COR-L47 (cell line): Measurements from ENCODE around the gene CDKN2B-AS1.

Source experiments
- DNase-seq: peaks from one replicate; lab custom pipeline; 2025; lab: John Stamatoyannopoulos, UW

The CDKN2B-AS1 gene

DNA sequence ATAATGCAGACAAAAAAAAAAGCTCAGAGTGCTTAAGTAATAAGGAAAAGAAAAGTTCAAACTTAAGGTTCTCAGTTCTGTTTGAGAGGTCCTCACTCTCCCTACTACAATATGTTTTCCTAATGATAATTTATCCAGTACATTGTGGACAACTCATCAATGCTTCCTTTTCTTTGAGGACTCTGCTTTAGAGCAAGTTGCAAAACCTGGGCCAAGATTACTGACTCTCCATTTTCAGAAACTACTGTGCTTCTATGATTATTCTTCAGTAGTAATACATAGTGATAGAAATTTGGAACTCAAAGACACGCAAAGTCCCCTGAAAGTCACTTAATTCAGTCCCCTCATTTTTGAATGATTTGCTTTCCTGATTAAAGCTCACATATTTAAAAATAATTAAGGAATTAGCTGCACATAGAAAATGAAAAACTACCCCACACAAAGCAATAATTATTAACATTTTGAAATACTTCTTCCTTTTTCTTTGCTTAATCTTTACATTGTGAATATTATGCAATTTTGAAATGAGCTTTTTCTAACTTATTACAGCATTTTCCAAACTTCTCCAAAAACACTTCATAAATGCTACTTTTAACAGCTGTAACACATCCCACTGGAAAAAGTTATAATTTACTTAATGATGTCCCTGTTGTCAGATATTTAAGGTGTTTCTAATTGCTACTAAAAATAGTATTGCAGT is 11.6 kb upstream of the CDKN2B-AS1 start:
- DNase-seq, result no peak

DNA sequence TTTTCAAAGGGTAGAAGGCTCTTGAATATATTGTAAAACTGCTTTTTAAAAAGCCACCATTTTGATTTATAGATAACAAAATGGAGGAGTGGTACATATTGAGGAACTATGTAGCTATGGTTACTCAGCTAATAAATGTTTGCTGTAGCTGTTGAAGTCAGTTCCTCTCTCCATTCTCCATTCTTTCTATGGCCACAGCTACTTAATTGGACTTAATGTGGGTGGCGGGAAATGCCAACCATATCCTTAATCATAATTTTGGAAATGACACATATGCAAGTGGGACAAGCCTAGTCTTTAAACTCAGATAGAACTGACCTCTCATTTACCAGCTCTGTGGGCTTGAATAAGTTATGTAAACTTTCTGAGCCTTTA is 11.0 kb upstream of the CDKN2B-AS1 start:
- DNase-seq, result no peak

DNA sequence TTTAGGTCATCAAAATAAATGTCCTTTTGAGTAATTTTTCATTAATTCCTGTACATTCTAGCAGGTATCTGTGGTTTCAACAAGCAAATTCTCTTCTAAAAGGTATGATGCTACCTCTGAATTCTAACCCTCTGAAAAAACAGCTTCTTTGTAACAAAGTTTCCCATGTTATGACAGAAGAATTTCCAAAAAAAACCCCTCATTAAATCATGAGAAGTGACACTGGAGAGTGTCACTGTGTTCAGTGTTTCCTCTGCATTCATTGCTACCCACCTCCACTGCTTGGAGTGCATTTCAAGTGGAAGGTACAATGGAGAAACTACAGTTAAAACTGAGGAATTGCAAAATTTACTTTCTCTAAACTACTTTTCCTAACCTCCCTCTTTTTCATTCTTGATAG is 10.5 kb upstream of the CDKN2B-AS1 start:
- DNase-seq, result no peak

DNA sequence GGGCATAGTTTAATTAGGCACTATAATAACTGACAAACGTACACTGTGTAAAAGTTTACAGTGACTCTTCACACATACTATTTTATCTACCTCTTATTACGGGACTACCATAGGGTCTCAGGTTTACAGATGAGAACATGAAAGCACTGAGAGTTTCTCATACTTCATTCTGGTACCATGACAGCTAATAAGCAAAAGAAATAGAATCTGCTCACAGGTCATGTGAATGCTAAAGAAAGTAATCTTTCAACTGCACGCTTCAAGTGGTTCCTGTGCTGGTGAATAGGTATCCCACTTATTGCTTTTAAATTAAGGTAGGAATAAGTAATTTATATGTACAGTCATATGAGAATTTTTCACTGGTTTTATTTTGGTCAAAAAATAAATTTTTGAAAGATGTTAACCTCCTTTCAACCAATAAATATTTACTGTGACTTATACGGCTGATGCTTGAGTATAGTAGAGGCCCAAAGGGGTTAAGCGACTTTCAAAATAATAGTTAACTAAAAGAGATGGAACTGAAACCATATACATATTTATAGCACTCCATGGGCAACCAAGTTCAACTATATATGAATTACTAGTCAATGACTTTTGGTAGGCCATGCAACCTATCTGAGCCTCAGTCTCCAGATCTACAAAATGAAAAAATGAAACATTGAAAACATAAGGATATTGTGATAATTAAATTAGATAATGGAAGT is 8.5 kb upstream of the CDKN2B-AS1 start:
- no peak for DNase-seq

GRCh38 chr9:21988056-21988990 is 6.3 kb upstream of the CDKN2B-AS1 start:
- DNase-seq, result no peak

DNA sequence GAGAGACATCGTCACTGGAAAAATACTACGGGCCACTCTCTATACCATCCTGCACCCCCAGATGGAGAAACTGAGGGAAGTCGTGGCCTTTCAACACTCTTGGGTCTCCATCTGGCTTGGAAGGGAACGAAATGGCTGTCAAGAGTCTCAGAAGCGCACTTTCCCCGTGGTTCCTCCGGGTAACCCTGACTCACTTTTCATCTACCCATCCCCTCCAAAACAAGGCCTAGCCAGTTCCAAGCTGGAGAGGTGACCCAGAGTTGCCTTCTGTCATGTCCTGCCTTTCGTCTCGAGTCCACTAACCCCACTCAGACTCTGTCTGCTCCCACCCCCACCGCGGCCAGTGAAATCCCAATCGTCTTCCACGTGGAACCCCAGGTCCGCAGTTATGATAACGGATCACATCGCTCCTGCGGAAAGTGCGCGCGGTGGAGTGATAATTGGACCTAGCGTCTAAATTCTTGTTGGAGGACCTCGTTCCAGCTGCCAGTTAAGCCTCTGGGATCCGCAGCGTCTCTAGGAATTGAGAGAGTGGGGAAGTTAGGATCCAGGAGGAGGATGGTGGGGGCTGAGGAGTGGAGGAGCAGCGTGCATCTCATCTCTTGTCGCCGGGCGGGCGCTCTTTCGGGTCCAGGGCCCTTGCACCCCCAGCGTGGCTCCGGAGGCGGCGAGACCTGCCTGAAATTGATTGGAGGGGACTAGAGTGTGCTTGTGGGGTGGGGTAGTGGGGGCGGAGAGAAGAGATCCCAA is 5.0 kb upstream of the CDKN2B-AS1 start:
- no peak for DNase-seq

DNA sequence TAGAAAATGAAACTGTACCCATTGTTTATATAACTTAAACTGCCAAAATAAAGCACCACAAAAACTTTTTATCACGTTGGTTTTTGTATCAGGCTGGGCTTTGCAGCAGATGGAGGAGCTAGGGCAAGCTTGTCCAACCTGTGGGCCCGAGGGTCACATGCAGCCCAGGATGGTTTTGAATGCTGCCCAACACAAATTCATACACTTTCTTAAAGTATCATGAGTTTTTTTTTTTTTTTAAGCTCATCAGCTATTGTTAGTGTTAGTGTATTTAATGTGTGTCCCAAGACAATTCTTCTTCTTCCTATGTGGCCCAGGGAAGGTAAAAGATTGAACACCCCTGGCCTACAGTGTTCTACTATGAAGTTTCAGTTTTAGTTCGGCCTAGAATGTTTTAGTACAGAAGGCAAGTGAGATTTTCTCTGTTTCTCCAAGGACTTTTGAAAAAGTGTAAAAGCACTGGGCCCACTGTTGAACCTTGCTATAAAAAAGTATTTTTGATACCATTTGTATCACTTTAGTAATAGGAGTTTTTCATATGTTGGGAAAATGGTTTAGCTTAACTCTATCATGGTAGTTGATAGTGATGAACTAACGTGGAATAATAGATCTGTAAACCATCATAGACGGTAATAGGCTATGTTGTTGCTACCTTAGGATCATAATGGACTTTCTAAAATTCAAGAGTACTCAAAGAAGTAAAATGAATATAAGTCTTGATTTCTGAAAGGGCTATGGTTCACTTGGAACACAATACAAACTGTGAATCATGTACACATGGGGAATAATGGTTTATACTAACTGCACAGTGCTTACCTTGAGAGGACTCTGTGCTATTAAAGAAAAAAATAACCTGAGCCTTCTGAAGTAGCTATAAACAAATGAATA is 3.3 kb upstream of the CDKN2B-AS1 start:
- peak; percentile 15 for DNase-seq

DNA sequence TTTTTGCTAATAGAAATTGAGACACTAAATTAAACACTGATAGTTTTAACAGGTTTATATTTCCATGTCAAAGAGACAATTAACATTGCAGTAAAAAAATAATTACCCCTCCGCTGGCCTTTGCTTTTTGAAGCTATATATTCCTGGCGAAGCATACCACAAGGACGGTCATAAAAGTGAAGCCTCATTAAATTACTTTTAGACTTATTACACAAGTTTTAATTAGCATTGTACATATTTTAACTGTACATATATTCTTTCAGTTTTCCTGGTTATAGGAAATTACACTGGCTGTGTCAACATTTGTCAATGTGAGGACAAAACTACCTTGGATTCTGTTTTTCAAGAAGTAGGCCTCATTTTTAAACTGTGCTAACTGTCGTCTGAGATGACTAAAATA is 1.6 kb upstream of the CDKN2B-AS1 start:
- no peak for DNase-seq

DNA sequence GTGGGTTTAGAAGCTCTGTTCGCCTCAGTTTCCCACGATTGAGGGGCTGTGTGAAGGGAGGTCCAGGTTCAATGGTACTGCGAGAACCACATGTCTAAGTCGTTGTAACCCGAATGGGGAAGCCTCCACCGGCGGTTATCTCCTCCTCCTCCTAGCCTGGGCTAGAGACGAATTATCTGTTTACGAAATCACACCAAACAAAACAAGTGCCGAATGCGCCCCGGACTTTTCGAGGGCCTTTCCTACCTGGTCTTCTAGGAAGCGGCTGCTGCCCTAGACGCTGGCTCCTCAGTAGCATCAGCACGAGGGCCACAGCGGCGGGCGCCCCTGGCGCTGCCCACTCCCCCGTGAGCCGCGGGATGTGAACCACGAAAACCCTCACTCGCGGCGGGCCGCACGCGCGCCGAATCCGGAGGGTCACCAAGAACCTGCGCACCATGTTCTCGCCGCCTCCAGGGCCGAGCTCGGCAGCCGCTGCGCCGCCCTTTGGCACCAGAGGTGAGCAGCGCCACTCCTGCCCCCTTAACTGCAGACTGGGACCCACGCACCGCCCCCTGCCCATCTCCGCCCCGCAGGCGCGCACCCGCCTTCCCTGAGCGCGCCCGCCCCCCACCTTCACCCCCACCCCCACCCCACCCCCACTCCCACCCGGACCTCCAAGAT is 567 bp upstream of the CDKN2B-AS1 start, which contains the start of gene CDKN2A:
CDKN2A (minus strand) TSS at position 500 of the 663 bp plus-strand sequence.
- peak; percentile 63 for DNase-seq

DNA sequence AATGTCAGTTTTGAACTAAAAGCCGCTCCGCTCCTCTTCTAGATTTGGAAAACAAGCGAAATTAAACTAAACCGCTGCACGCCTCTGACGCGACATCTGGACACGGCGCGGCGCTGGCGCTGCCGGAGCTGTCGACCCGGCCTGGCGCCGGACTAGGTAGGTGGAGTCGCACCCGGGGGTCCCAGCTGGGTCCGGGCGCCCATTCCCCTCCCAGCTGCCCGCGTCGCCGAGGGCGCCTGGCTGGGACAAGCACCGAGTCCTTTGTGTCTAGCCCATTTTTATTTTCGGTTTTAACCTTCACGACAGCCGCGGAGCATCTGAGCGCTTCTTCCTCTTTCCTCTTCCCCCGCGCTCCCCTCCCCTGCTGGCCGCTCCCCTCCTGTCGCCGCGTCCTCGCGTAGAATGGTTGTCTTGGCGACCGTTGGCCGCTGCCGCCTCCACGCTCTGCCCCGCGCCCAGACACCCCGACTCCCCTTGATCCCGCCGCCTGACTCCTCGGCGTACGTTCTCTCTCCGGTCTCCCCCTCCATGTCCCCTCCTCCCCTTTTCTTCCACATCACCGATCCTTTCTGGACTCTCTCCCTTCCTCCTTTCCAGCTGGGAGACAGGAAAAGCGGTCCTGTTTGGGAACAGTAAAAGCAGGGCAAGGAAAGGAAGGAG is 545 bp downstream of the CDKN2B-AS1 start:
- DNase-seq, result peak; percentile 82

DNA sequence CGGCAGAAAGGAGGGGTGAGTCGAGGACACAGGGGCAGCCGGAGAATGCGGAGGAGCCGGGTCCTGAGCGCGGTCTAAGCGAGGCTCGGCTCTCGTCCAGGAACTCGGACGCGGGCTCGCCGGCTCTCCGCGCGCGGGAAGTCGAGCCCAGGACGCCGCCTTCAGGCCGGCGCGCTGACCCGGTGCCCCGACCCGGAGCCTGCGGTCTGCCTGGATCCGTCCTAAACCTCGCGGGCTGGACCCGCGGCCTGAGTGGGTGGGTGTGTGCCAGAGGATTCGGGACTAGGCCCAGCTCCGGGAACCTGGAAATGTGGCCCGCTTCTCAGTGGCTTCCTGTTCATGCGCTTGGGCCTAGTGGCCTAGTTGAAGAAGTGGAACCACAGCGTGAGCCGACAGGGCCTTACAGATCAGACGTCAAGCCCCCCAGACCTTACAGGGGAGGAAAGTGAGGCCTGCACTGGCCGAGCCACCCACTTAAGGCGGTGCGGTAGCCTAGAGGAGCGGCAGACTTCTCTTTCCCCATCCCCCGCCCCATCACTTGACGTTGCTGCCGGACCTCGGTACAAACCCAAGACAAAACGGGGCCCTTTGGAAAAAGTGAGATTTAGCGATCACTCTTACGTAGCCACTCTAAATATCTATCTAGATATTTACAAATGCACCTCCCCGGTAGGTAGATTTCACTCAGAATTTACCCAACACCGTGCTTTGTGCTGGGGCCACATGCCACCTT is 1.2 kb downstream of the CDKN2B-AS1 start:
- DNase-seq, result no peak

DNA sequence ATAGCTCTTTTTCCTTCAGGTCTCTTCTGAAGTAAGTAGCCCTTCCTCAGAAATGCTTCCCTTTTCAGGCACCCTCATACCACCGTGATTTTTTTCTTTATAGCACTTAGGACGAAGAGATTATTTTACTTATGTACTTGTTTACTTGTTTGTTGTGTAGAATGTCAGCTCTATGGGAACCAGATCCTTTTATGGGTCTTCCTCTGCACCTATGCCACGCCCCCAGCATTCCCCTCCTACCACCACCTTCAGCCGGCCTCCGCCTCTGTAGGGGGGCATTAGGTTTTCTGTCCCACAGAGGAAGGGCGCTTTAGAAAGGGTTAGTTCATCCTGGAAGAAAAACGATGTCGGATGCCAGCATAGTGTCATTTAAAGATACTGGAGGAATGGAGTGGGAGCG is 1.8 kb downstream of the CDKN2B-AS1 start:
- DNase-seq, result peak; percentile 68

- no peak for DNase-seq
Measured at GRCh38 chr9:21996858-21997257, 2.3 kb downstream of the CDKN2B-AS1 start.

GRCh38 chr9:21997480-21997879 is 2.9 kb downstream of the CDKN2B-AS1 start:
- DNase-seq, result no peak

DNA sequence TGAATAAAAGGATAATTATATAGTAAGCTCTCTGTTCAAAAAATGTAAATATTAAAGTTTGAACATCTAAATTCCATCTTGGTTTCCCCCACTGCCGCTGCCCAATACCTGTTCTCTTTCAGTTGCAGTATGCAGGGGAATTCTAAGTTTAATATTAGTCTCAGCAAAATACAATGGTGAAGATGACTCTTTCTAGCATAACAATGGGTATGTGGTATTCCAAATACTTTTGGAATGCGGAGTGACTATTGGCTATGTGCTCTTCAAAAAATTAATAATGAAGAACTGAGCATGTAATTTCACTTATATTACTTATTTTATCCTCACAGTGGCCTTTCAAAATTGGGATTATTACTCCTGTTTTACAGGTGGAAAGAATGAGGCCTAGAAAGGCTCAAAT is 3.4 kb downstream of the CDKN2B-AS1 start:
- DNase-seq, result no peak

GRCh38 chr9:22002038-22002437 is 7.4 kb downstream of the CDKN2B-AS1 start:
- no peak for DNase-seq

DNA sequence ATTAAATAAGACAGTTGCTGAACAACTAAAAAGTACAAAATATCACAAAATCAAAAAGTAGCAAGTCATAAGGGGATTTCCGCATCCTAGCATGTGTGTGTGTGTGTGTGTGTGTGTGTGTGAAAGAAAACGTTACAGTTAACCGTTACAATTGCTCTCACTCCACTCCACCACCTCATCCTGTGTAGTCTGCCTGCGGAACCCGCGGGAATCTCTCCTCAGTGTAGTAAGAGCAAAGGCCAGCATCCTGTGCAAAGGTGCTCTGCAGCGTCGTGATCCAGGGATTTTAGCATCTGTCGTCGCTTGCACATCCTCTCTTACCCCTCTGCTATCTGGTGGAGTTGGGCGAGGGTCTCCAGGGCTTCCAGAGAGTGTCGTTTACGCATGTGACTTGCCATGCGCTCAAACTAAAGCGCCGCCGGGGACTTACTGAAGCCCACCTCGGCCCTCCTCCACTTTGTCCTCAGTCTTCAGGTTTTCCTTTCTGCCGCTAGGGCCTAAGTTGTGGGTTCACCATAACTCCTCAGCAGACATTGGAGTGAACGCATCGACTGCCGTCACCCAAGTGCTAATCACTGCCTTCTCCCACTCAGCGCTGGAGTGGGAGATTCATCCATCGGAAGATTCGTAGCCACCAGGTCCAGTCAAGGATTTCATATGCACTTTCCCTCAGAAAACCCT is 10.6 kb downstream of the CDKN2B-AS1 start:
- DNase-seq, result no peak
